ENCODE results near the gene EIF3L. TPM values are rescaled to one million over a fixed set of nuclear protein-coding genes. Genes with fewer than 3 reads are reported as not detected.

EIF3L gene
- polyA plus RNA-seq, 3 donors = 209 to 503 (median 246) TPM

GRCh38 chr22:37818409-37819104, 30.7 kb upstream of the EIF3L start:
- H3K4me3 ChIP-seq (replicated peaks in 1 of 3; ENCODE audit: low read depth in 2 of 3, low read length in 3 of 3) = peak overlapping the region; percentile 14 to 72 (median 21)
- no peaks in the 10 kb centered on the region for H4K20me1 ChIP-seq (ENCODE audit: insufficient read depth, low read length)
- Mint-ChIP-seq H3K4me1 (peaks cover 20% of the 10 kb centered on the region), H3K9me3 (peaks cover 0 to 7% (median 0%) of the 10 kb centered on the region in 7 donors), H3K27me3 (ENCODE audit: low read depth in 3 of 3) (peaks cover 33 to 42% (median 34%) of the 10 kb centered on the region in 3 donors), H3K27ac (no peak overlapping the region), H3K36me3 (no peaks in the 10 kb centered on the region), H3K4me3 (peak overlapping the region; percentile 68 to 89)
- H3K27ac ChIP-seq (ENCODE audit: low read depth in 1 of 2, low read length in 2 of 2) = no peak overlapping the region
- peaks cover 7 to 34% of the 10 kb centered on the region in 2 donors for H3K27me3 ChIP-seq (ENCODE audit: control insufficient read depth in 2 of 2, insufficient read depth in 2 of 2, low read length in 2 of 2)
- H2AFZ ChIP-seq (ENCODE audit: insufficient read depth, low read depth, low read length, poor library complexity, severe bottlenecking) = peak overlapping the region; percentile 84
- intact Hi-C loops (cut with micrococcal nuclease) = loop anchor here (5.0 to 10.0 kb wide), 2 partner anchors 146 to 149 kb away; no protein-coding TSS in a partner anchor
- no peaks in the 10 kb centered on the region for H3K36me3 ChIP-seq (replicated peaks in 1 of 2; ENCODE audit: control insufficient read depth in 1 of 2, insufficient read depth in 2 of 2, low read length in 2 of 2)
- peak; percentile 56 to 71 (median 66) for DNase-seq
- 2% methylated on average over 67 of the region's 68 CpGs for WGBS (ENCODE audit: insufficient coverage)
- no peaks in the 10 kb centered on the region for H3K9me3 ChIP-seq (replicated peaks in 1 of 2; ENCODE audit: control insufficient read depth in 1 of 2, insufficient read depth in 1 of 2, low read length in 2 of 2)
- no peaks in the 10 kb centered on the region for H3K79me2 ChIP-seq (ENCODE audit: insufficient read depth, low read length)
- peak overlapping the region; percentile 85 for H3K4me2 ChIP-seq (replicated peaks; ENCODE audit: extremely low read depth, low read length, poor library complexity, severe bottlenecking)
- peaks cover 16 to 20% of the 10 kb centered on the region in 2 donors for H3K4me1 ChIP-seq (ENCODE audit: control insufficient read depth in 1 of 2, insufficient read depth in 2 of 2, low read length in 2 of 2)
- H3K9ac ChIP-seq (ENCODE audit: insufficient read depth, low read length, poor library complexity, severe bottlenecking) = peak overlapping the region; percentile 57
- TF ChIP-seq CTCF (IDR thresholded peaks at IDR 0.05) = peak; percentile 57

- H3K4me2 ChIP-seq (replicated peaks; ENCODE audit: extremely low read depth, low read length, poor library complexity, severe bottlenecking) = peak overlapping the region; percentile 85
- H3K79me2 ChIP-seq (ENCODE audit: insufficient read depth, low read length) = no peaks in the 10 kb centered on the region
- peaks cover 16 to 21% of the 10 kb centered on the region in 2 donors for H3K4me1 ChIP-seq (ENCODE audit: control insufficient read depth in 1 of 2, insufficient read depth in 2 of 2, low read length in 2 of 2)
- intact Hi-C loops (cut with micrococcal nuclease) = loop anchor here (5.0 to 10.0 kb wide), 2 partner anchors 146 to 148 kb away; no protein-coding TSS in a partner anchor
- peak overlapping the region; percentile 84 for H2AFZ ChIP-seq (ENCODE audit: insufficient read depth, low read depth, low read length, poor library complexity, severe bottlenecking)
- no peak overlapping the region for H3K27ac ChIP-seq (ENCODE audit: low read depth in 1 of 2, low read length in 2 of 2)
- Mint-ChIP-seq H3K4me1 (peaks cover 20% of the 10 kb centered on the region), H3K4me3 (peak overlapping the region; percentile 68 to 89), H3K27me3 (ENCODE audit: low read depth in 3 of 3) (peaks cover 37 to 48% (median 38%) of the 10 kb centered on the region in 3 donors), H3K36me3 (no peaks in the 10 kb centered on the region), H3K27ac (peak overlapping the region in 1 of 7 donors; percentile 50), H3K9me3 (peaks cover 0 to 7% (median 0%) of the 10 kb centered on the region in 7 donors)
- TF ChIP-seq CTCF (IDR thresholded peaks at IDR 0.05) = peak; percentile 9
- H3K36me3 ChIP-seq (replicated peaks in 1 of 2; ENCODE audit: control insufficient read depth in 1 of 2, insufficient read depth in 2 of 2, low read length in 2 of 2) = no peaks in the 10 kb centered on the region
- peak overlapping the region in 2 of 3 experiments; percentile 21 to 72 for H3K4me3 ChIP-seq (replicated peaks in 1 of 3; ENCODE audit: low read depth in 2 of 3, low read length in 3 of 3)
- WGBS (ENCODE audit: insufficient coverage) = 43% methylated on average over 8 of the region's 14 CpGs
- H3K27me3 ChIP-seq (ENCODE audit: control insufficient read depth in 2 of 2, insufficient read depth in 2 of 2, low read length in 2 of 2) = peaks cover 7 to 38% of the 10 kb centered on the region in 2 donors
- H4K20me1 ChIP-seq (ENCODE audit: insufficient read depth, low read length) = no peaks in the 10 kb centered on the region
- peak overlapping the region; percentile 57 for H3K9ac ChIP-seq (ENCODE audit: insufficient read depth, low read length, poor library complexity, severe bottlenecking)
- no peaks in the 10 kb centered on the region for H3K9me3 ChIP-seq (replicated peaks in 1 of 2; ENCODE audit: control insufficient read depth in 1 of 2, insufficient read depth in 1 of 2, low read length in 2 of 2)
- no peak for DNase-seq
These were observed 30.1 kb upstream of the EIF3L start for GRCh38 chr22:37819105-37819433.
